ENCODE data around the gene PPP1R1C.

PPP1R1C gene

GRCh38 chr2:182103526-182103925 lies 117.9 kb downstream of the PPP1R1C start:
- no peak for DNase-seq (ENCODE audit: low spot score)
- TF ChIP-seq CTCF (IDR thresholded peaks at IDR 0.05; ENCODE audit: borderline replicate concordance, control extremely low read depth, extremely low read depth, insufficient read depth, missing control alignments), result no peak
- in situ Hi-C loops (cut with MboI; ENCODE audit: low sequenced_read_pairs, unreplicated experiment), result no loop called here

GRCh38 chr2:182110347-182110746 lies 124.7 kb downstream of the PPP1R1C start:
- in situ Hi-C loops (cut with MboI; ENCODE audit: low sequenced_read_pairs, unreplicated experiment), result no loop called here
- TF ChIP-seq CTCF (IDR thresholded peaks at IDR 0.05; ENCODE audit: borderline replicate concordance, control extremely low read depth, extremely low read depth, insufficient read depth, missing control alignments), result no peak
- no peak for DNase-seq (ENCODE audit: low spot score)

- no peak for TF ChIP-seq CTCF (IDR thresholded peaks at IDR 0.05; ENCODE audit: borderline replicate concordance, control extremely low read depth, extremely low read depth, insufficient read depth, missing control alignments)
- DNase-seq (ENCODE audit: low spot score), result no peak
- in situ Hi-C loops (cut with MboI; ENCODE audit: low sequenced_read_pairs, unreplicated experiment), result no loop called here
These were observed 127.7 kb downstream of the PPP1R1C start for GRCh38 chr2:182113334-182113733.

- DNase-seq (ENCODE audit: low spot score), result no peak
- in situ Hi-C loops (cut with MboI; ENCODE audit: low sequenced_read_pairs, unreplicated experiment), result no loop called here
- no peak for TF ChIP-seq CTCF (IDR thresholded peaks at IDR 0.05; ENCODE audit: borderline replicate concordance, control extremely low read depth, extremely low read depth, insufficient read depth, missing control alignments)
These were observed 129.6 kb downstream of the PPP1R1C start for GRCh38 chr2:182115258-182115657.

GRCh38 chr2:182116774-182117173 lies 131.1 kb downstream of the PPP1R1C start:
- TF ChIP-seq CTCF (IDR thresholded peaks at IDR 0.05; ENCODE audit: borderline replicate concordance, control extremely low read depth, extremely low read depth, insufficient read depth, missing control alignments), result no peak
- in situ Hi-C loops (cut with MboI; ENCODE audit: low sequenced_read_pairs, unreplicated experiment), result no loop called here
- DNase-seq (ENCODE audit: low spot score), result no peak

GRCh38 chr2:182117196-182117595 lies 131.5 kb downstream of the PPP1R1C start:
- TF ChIP-seq CTCF (IDR thresholded peaks at IDR 0.05; ENCODE audit: borderline replicate concordance, control extremely low read depth, extremely low read depth, insufficient read depth, missing control alignments), result no peak
- in situ Hi-C loops (cut with MboI; ENCODE audit: low sequenced_read_pairs, unreplicated experiment), result no loop called here

More at GRCh38 chr2:182117196-182117595, 131.5 kb downstream of the PPP1R1C start:
- no peak for DNase-seq (ENCODE audit: low spot score)
